Right lobe of liver (tissue), 6 donors: ENCODE measurements around the gene GRID1. TPM values are rescaled to one million over a fixed set of nuclear protein-coding genes. Genes with fewer than 3 reads are reported as not detected.

Experiments
- ATAC-seq, 4 donors: fragments of 200-7000 bp; cut with Tn5 transposase; one replicate each; pipeline ENCODE4 v1.9.1; 2020; ENCODE audit warnings: mild to moderate bottlenecking in 4 of 4, moderate library complexity in 4 of 4
- DNase-seq, 3 donors: peaks; one replicate each; pipeline ENCODE4 v3.0.0-alpha.2; 2020
- H3K27ac ChIP-seq, 3 donors: fragments of 200-600 bp; one replicate each; pipeline ENCODE4 v1.8.0; 2022
- H3K27me3 ChIP-seq, 2 donors: fragments of 200-600 bp; one replicate each; pipeline ENCODE4 v1.8.0; 2022
- H3K36me3 ChIP-seq, 4 donors: fragments of 200-600 bp; sonication (generic) in 1 of 4; one replicate each; pipeline versions ENCODE4 v1.5.1 to v1.8.0; 2017 to 2022; ENCODE audit warnings: control low read depth in 1 of 4
- H3K4me1 ChIP-seq, 4 donors: fragments of 200-600 bp; sonication (generic) in 1 of 4; one replicate each; pipeline versions ENCODE4 v1.5.1 to v1.8.0; 2017 to 2022; ENCODE audit warnings: control low read depth in 1 of 4
- H3K4me3 ChIP-seq, 3 donors: fragments of 200-600 bp; one replicate each; pipeline ENCODE4 v1.8.0; 2022
- H3K9me3 ChIP-seq, 4 donors: fragments of 200-600 bp; sonication (generic) in 1 of 4; one replicate each; pipeline versions ENCODE4 v1.5.1 to v1.8.0; 2017 to 2022; ENCODE audit warnings: control low read depth in 1 of 4
- CTCF ChIP-seq, 4 donors: fragments of 200-600 bp in 3 of 4; fragments of 450-650 bp in 1 of 4; IDR thresholded peaks; one replicate each; pipeline versions ENCODE4 v1.5.1 to v1.8.0; 2016 to 2022; ENCODE audit warnings: antibody characterized with exemption in 4 of 4, mild to moderate bottlenecking in 2 of 4
- POLR2A ChIP-seq: fragments of 450-650 bp; IDR thresholded peaks from one replicate; pipeline ENCODE4 v1.6.1; 2017; ENCODE audit warnings: antibody characterized with exemption, mild to moderate bottlenecking
- WGBS: methylation state at CpG from one replicate; pipeline ENCODE4 v1.1.6; 2018; ENCODE audit warnings: low coverage, low lambda C conversion rate; ENCODE audit not compliant: insufficient coverage; ENCODE audit errors: missing lambda C conversion rate; 5-methylcytosine and 5-hydroxymethylcytosine counted together
- intact Hi-C, 2 donors: fragments of 100-400 bp; cut with DNase I; formaldehyde crosslinking; loops; one replicate each; pipeline versions ENCODE4 v1.11.2 to v1.14.1; 2022
- total RNA-seq, 6 experiments: library from RNA; depleted of rRNA in 2 of 6; stranded (reverse); fragments of >200 nt in 2 of 6; fragmentation: NEBNext Ultra II Directional in 3 of 6; extraction: Animal tissue kit (Norgen Biotek cat#: 25700) in 3 of 6; gene quantifications; one replicate each; pipeline versions ENCODE4 v1.1.0 to v1.2.4, GENCODE V29; 2016 to 2023
- donor health status: DM: no; HTN: yes; CAD: no.
- donor health status: DM: no; HTN: no; CAD: no.
- donor health status: DM: no; HTN: no; CAD: no.
- donor health status: DM: no; HTN: yes; CAD: no.
- donor health status: DM: no; HTN: yes; CAD: no.

The GRID1 gene
- total RNA-seq, 6 experiments from 2014 or later: 0.05 to 1.9 (median 0.81) TPM

DNA sequence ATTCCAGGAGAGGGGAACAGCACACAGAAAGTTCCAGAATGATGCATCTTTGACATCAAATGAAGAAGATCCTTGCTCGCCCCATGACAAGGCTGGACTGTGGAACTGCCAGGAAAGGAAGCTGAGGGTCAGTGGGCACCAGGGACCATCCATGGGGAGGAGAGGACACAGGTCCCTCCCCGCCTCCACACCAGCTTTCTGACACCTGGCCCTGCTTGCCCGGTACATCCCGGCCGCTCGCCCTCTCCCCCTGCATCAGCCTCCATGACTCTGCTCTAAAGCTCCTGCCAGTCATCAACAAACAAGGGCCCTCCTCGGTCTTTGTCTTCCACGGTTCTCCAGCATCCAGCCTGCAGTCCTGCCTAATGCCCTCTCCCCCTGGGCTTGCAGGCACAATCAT is 222.3 kb downstream of the GRID1 start:
- Histone ChIP-seq H3K27ac (no peak overlapping the region), H3K9me3 (no peaks in the 10 kb centered on the region), H3K27me3 (no peaks in the 10 kb centered on the region), H3K4me3 (no peak overlapping the region), H3K4me1 (no peaks in the 10 kb centered on the region), H3K36me3 (no peaks in the 10 kb centered on the region)
- intact Hi-C loops: no loop called here
- TF ChIP-seq CTCF (IDR thresholded peaks at IDR 0.05) (no peak), POLR2A (no peak)
- no peak for DNase-seq
- no peak for ATAC-seq
- 71% methylated on average over 3 of the region's 8 CpGs for WGBS

DNA sequence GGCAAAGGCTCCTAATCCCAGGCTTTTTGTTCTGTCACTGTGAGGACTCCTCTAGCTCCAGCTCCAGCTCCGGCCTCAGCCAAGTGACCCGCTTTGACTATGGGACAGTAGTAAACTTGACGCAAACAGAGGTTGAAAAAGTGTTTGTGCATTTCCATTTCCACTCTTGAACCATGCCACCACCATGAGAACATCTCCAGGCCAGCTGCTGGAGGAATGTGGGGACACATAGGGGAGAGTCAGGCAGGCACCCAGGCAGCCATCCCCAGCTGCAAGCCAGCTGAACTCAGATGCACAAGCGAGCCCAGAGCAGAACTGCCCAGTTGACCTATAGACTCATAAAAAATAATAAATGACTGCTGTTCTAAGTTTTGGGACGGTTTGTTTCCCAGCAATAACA is 224.7 kb downstream of the GRID1 start:
- H3K4me1 ChIP-seq: no peaks in the 10 kb centered on the region
- ATAC-seq: no peak
- no peaks in the 10 kb centered on the region for H3K36me3 ChIP-seq
- H3K27me3 ChIP-seq: no peaks in the 10 kb centered on the region
- intact Hi-C loops: no loop called here
- H3K27ac ChIP-seq: no peak overlapping the region
- no peak overlapping the region for H3K4me3 ChIP-seq
- no peak for DNase-seq
- 76% methylated on average over 3 of the region's 5 CpGs for WGBS
- TF ChIP-seq CTCF (IDR thresholded peaks at IDR 0.05) (no peak), POLR2A (no peak)
- no peaks in the 10 kb centered on the region for H3K9me3 ChIP-seq

DNA sequence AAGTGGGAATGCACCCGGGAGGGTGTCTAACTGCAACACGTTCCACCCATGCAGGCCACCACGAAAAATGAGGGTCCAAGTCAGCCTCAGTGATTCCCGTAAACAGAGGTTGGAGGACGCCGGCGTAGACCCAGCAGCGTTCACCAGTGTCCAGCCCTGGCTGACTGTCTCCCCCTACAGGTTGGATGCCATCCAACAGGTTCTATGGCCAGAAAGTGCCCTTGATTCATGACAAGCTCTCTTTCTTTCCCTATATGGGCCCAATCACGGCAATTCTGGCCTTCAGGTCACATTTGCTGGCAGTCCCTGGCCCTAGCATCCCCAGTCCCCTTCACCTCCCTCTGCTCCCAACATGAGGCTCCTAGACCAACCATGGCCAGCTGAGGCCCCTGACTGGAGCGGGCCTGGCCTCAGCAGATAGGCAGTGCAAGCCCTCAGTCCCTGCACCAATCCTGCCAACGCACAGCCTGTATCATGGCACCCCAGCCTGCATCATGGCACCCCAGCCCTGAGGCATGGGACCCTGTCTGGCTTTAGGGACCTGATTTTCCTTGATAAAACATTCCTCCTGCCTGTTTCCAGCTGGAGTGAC is 227.4 kb downstream of the GRID1 start:
- H3K36me3 ChIP-seq: no peaks in the 10 kb centered on the region
- no peaks in the 10 kb centered on the region for H3K27me3 ChIP-seq
- intact Hi-C loops: no loop called here
- no peak overlapping the region for H3K27ac ChIP-seq
- DNase-seq: no peak
- ATAC-seq: peak in 1 of 4 donors; percentile 29
- 75% methylated on average over 4 of the region's 11 CpGs for WGBS
- TF ChIP-seq POLR2A (no peak), CTCF (IDR thresholded peaks at IDR 0.05) (peak in 2 of 4 donors; percentile 31 to 36)
- no peak overlapping the region for H3K4me3 ChIP-seq
- H3K9me3 ChIP-seq: no peaks in the 10 kb centered on the region
- no peaks in the 10 kb centered on the region for H3K4me1 ChIP-seq

DNA sequence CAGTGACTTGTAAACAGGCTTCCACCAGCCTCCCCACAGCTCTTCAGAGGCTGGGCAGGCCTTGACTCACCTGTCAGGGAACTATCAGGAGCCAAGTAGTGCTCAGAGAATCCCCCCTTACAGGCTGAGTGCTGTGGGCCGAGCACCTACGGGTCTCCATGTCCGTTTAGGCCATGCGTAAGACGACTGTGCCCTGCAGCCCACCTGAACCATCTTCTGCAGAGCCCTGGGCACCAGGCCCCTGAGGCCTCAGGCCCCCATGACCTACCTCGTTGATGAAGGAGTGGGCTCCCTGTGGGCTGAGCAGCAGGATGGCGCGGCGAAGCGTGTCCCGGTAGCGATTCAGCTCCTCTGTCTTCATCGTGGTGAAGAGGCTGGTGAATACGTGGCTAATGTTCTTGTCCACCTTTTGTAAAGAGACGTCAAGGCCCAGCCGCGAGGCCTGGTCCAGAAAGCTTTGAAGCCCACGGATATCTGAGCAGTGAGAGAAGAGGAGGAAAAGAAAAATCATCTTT is 228.0 kb downstream of the GRID1 start:
- no peaks in the 10 kb centered on the region for H3K9me3 ChIP-seq
- TF ChIP-seq POLR2A (no peak), CTCF (IDR thresholded peaks at IDR 0.05) (no peak)
- H3K4me1 ChIP-seq: no peaks in the 10 kb centered on the region
- intact Hi-C loops: no loop called here
- H3K36me3 ChIP-seq: no peaks in the 10 kb centered on the region
- no peak for DNase-seq
- H3K27ac ChIP-seq: no peak overlapping the region
- no peak for ATAC-seq
- no peak overlapping the region for H3K4me3 ChIP-seq
- no peaks in the 10 kb centered on the region for H3K27me3 ChIP-seq
- 82% methylated on average over 11 of the region's 18 CpGs for WGBS
